K562 (cell line): ENCODE data around the gene AP3S2. TPM values are rescaled to one million over a fixed set of nuclear protein-coding genes. Genes with fewer than 3 reads are reported as not detected.

Experiments
- ATAC-seq: fragments of 200-7000 bp; cut with Tn5 transposase; 3 replicates; pipeline ENCODE4 v1.9.1; 2020; ENCODE audit warnings: moderate library complexity
- BruUV-seq: library from RNA; stranded (reverse); fragments of 400-500 nt; replicated peaks from 2 replicates; lab custom pipeline; 2021; lab: Mats Ljungman, UMichigan
- CTCF ChIA-PET: fragments of 300-600 bp; formaldehyde crosslinking; extraction: SDS; loops from one replicate; lab custom pipeline; 2021; ENCODE audit warnings: low intra/inter-chr PET ratio; lab: Yijun Ruan, JAX
- POLR2A ChIA-PET: fragments of 300-600, 350-650 bp; sonication (Branson Sonifier 250); formaldehyde crosslinking; extraction: SDS; loops from one replicate; lab custom pipeline; 2021; ENCODE audit warnings: antibody characterized with exemption, inconsistent platforms; lab: Yijun Ruan, JAX
- DNase-seq, 4 experiments: peaks; one replicate each; pipeline versions ENCODE4 v3.0.0 to v3.0.0-alpha.2; 2011 to 2018; ENCODE audit warnings: low spot score in 3 of 4, mixed read lengths in 3 of 4; ENCODE audit errors: extremely low read depth in 1 of 4
- FAIRE-seq: peaks from 2 replicates; lab custom pipeline; 2011; peaks lifted over from hg19 to GRCh38; lab: Jason Lieb, UNC
- H2AFZ ChIP-seq: 2 replicates; pipeline ENCODE4 v1.6.0; 2011; ENCODE audit warnings: low read depth, low read length, control low read depth, inconsistent platforms
- H3K27ac ChIP-seq: fragments of 200-600 bp; 3 replicates; pipeline ENCODE4 v1.8.0; 2011; ENCODE audit warnings: low read depth, mild to moderate bottlenecking, control low read depth, inconsistent platforms, low read length, moderate library complexity, mixed read lengths; ENCODE audit errors: extremely low read depth
- H3K27me3 ChIP-seq, 2 experiments: fragments of 300-600 bp in 1 of 2; 2 replicates in 1 of 2; 3 replicates in 1 of 2; pipeline versions ENCODE4 v1.6.0 to v1.8.0; 2011; ENCODE audit warnings: inconsistent platforms in 2 of 2, low read length in 2 of 2, mild to moderate bottlenecking in 1 of 2, mixed read lengths in 1 of 2, moderate library complexity in 1 of 2; ENCODE audit not compliant: control insufficient read depth in 2 of 2, insufficient read depth in 2 of 2
- H3K36me3 ChIP-seq: fragments of 300-600 bp; 3 replicates; pipeline ENCODE4 v1.8.0; 2011; ENCODE audit warnings: mild to moderate bottlenecking, low read length, inconsistent platforms; ENCODE audit not compliant: control insufficient read depth, insufficient read depth
- H3K4me1 ChIP-seq, 2 experiments: fragments of 200-600 bp in 1 of 2; replicated peaks in 1 of 2; 2 replicates in 1 of 2; 3 replicates in 1 of 2; pipeline versions ENCODE4 v1.5.1 to v1.8.0; 2011; ENCODE audit warnings: inconsistent platforms in 2 of 2, low read length in 2 of 2, mild to moderate bottlenecking in 1 of 2, mixed read lengths in 1 of 2, moderate library complexity in 1 of 2; ENCODE audit not compliant: control insufficient read depth in 2 of 2, insufficient read depth in 2 of 2
- H3K4me2 ChIP-seq: 2 replicates; pipeline ENCODE4 v1.6.1; 2011; ENCODE audit warnings: low read length, control low read depth, inconsistent platforms, mixed read lengths; ENCODE audit not compliant: insufficient read depth
- H3K4me3 ChIP-seq: fragments of 200-600 bp; sonication (generic), shearing (Covaris generic); 2 replicates; pipeline ENCODE4 v1.5.1; 2016; ENCODE audit warnings: control low read depth, inconsistent platforms
- H3K79me2 ChIP-seq: fragments of 200-600 bp; 3 replicates; pipeline ENCODE4 v1.8.0; 2011; ENCODE audit warnings: low read length, inconsistent platforms; ENCODE audit not compliant: control insufficient read depth, insufficient read depth
- H3K9ac ChIP-seq, 2 experiments: 2 replicates each; pipeline versions ENCODE4 v1.6.0 to v1.6.1; 2011; ENCODE audit warnings: low read depth in 2 of 2, low read length in 2 of 2, control low read depth in 1 of 2, inconsistent platforms in 1 of 2, mild to moderate bottlenecking in 1 of 2, mixed read lengths in 1 of 2; ENCODE audit not compliant: insufficient read depth in 1 of 2
- H3K9me1 ChIP-seq: one replicate; pipeline ENCODE4 v1.6.0; 2011; ENCODE audit warnings: inconsistent platforms, mild to moderate bottlenecking, low read length, moderate library complexity; ENCODE audit not compliant: control insufficient read depth, insufficient read depth
- H3K9me3 ChIP-seq: replicated peaks from 2 replicates; pipeline ENCODE4 v1.5.1; 2011; ENCODE audit warnings: low read depth, low read length, inconsistent platforms; ENCODE audit not compliant: control insufficient read depth, insufficient read depth
- H4K20me1 ChIP-seq: replicated peaks from 2 replicates; pipeline ENCODE4 v1.6.1; 2011; ENCODE audit warnings: low read length, inconsistent platforms, mixed read lengths; ENCODE audit not compliant: control insufficient read depth, insufficient read depth
- CEBPB ChIP-seq: fragments of 450-650 bp; IDR thresholded peaks from 2 replicates; pipeline ENCODE4 v1.6.1; 2016; ENCODE audit warnings: missing genetic modification characterization, missing compliant biosample characterization
- E4F1 ChIP-seq: fragments of 250-450 bp; sonication (Bioruptor Pico); IDR thresholded peaks from 2 replicates; pipeline ENCODE4 v1.5.0; 2021; ENCODE audit warnings: mild to moderate bottlenecking, borderline replicate concordance
- ERF ChIP-seq: fragments of 450-650 bp; formaldehyde crosslinking; IDR thresholded peaks from 2 replicates; pipeline ENCODE4 v1.4.0; 2020; ENCODE audit warnings: mild to moderate bottlenecking, mixed read lengths
- ETV6 ChIP-seq, 3 experiments: fragments of 150-350 bp in 1 of 3; sonication (generic) in 1 of 3; formaldehyde crosslinking in 1 of 3; IDR thresholded peaks; 2 replicates each; pipeline versions ENCODE4 v1.6.1 to v1.8.0; 2014 to 2022; ENCODE audit warnings: borderline replicate concordance in 2 of 3, low read depth in 2 of 3, antibody characterized with exemption in 1 of 3, low read length in 1 of 3, mild to moderate bottlenecking in 1 of 3, missing genetic modification reagents in 1 of 3
- FOXK1 ChIP-seq: sonication (generic); formaldehyde crosslinking; IDR thresholded peaks from 2 replicates; pipeline ENCODE4 v1.8.0; 2022; ENCODE audit warnings: missing genetic modification reagents, mild to moderate bottlenecking, borderline replicate concordance
- KLF16 ChIP-seq: IDR thresholded peaks from 2 replicates; pipeline ENCODE4 v1.6.1; 2016; ENCODE audit warnings: antibody characterized with exemption
- MEIS2 ChIP-seq: fragments of 450-650 bp; IDR thresholded peaks from 2 replicates; pipeline ENCODE4 v1.6.1; 2014; ENCODE audit warnings: mild to moderate bottlenecking; ENCODE audit not compliant: partially characterized antibody
- MTF1 ChIP-seq: fragments of 250-450 bp; sonication (Bioruptor Pico); IDR thresholded peaks from 2 replicates; pipeline ENCODE4 v1.9.0; 2021; ENCODE audit warnings: moderate library complexity, mild to moderate bottlenecking, inconsistent platforms, borderline replicate concordance
- PHTF2 ChIP-seq: fragments of 250-450 bp; sonication (Bioruptor Pico); IDR thresholded peaks from 2 replicates; pipeline ENCODE4 v1.5.0; 2021; ENCODE audit warnings: mild to moderate bottlenecking
- POLR3A ChIP-seq: IDR thresholded peaks from 2 replicates; pipeline ENCODE4 v1.6.1; 2011; ENCODE audit warnings: borderline replicate concordance, mild to moderate bottlenecking, moderate library complexity; ENCODE audit not compliant: insufficient read length, insufficient read depth; ENCODE audit errors: extremely low read depth
- RBBP5 ChIP-seq: fragments of 200-600 bp; sonication (generic); IDR thresholded peaks from 2 replicates; pipeline ENCODE4 v1.6.1; 2012; ENCODE audit warnings: borderline replicate concordance, mild to moderate bottlenecking, low read length, control low read depth, inconsistent platforms; ENCODE audit not compliant: insufficient read depth, poor library complexity, severe bottlenecking
- SUPT5H ChIP-seq: fragments of 450-650 bp; IDR thresholded peaks from 2 replicates; pipeline ENCODE4 v1.6.1; 2016
- TCF15 ChIP-seq: fragments of 250-450 bp; sonication (Bioruptor Pico); IDR thresholded peaks from 2 replicates; pipeline ENCODE4 v1.8.0; 2022; ENCODE audit warnings: moderate library complexity, mild to moderate bottlenecking, inconsistent platforms
- ZNF217 ChIP-seq: sonication (generic); formaldehyde crosslinking; IDR thresholded peaks from 2 replicates; pipeline ENCODE4 v1.8.0; 2022; ENCODE audit warnings: mild to moderate bottlenecking, missing genetic modification reagents
- ZNF311 ChIP-seq: fragments of 250-450 bp; sonication (Bioruptor Pico); IDR thresholded peaks from 2 replicates; pipeline ENCODE4 v1.4.0; 2020; ENCODE audit warnings: mild to moderate bottlenecking, moderate library complexity
- ZNF445 ChIP-seq: fragments of 250-450 bp; sonication (Bioruptor Pico); IDR thresholded peaks from 2 replicates; pipeline ENCODE4 v1.4.0; 2020; ENCODE audit warnings: low read depth, mild to moderate bottlenecking, moderate library complexity
- ZNF699 ChIP-seq: fragments of 250-450 bp; sonication (Bioruptor Pico); IDR thresholded peaks from 2 replicates; pipeline ENCODE4 v1.8.0; 2021; ENCODE audit warnings: mild to moderate bottlenecking, moderate library complexity; ENCODE audit not compliant: insufficient replicate concordance
- WGBS: fragments of 100-300 bp; shearing (Covaris generic); methylation state at CpG from one replicate; pipeline ENCODE4 v1.1.6; 2016; ENCODE audit warnings: low coverage, mixed read lengths; ENCODE audit not compliant: insufficient coverage; ENCODE audit errors: missing lambda C conversion rate; 5-methylcytosine and 5-hydroxymethylcytosine counted together
- in situ Hi-C: fragments of 300-500 bp; cut with MboI; formaldehyde crosslinking; loops from 4 replicates; pipeline ENCODE4 v1.15.0; 2018; ENCODE audit warnings: inconsistent platforms, mixed read lengths
- intact Hi-C: fragments of 100-400 bp; cut with micrococcal nuclease; formaldehyde crosslinking; loops from 2 replicates; pipeline ENCODE4 v1.14.2; 2022
- polyA plus RNA-seq, 8 experiments: library from polyadenylated mRNA; depleted of rRNA in 4 of 8; stranded (reverse) in 5 of 8; unstranded in 3 of 8; fragments of >200 nt; fragmentation: Nextera tagmentation in 2 of 8; fragmentation: Illumina TruSeq in 1 of 8; extraction: Ambion mirVana in 2 of 8; extraction: Trizol in 1 of 8; gene quantifications; 2 replicates each; pipeline versions ENCODE4 v1.2.1 to v1.2.3, GENCODE V29; 2011 to 2014; ENCODE audit warnings: inconsistent platforms in 1 of 8, missing spikeins in 1 of 8
- total RNA-seq, 7 experiments: library from RNA; depleted of rRNA in 6 of 7; stranded (reverse); fragments of >200 nt in 6 of 7; fragmentation: Illumina TruSeq in 2 of 7; extraction: Trizol in 2 of 7; gene quantifications; 2 replicates each; pipeline versions ENCODE4 v1.2.1 to v1.2.3, GENCODE V29; 2011 to 2021; ENCODE audit warnings: low replicate concordance in 1 of 7

The AP3S2 gene
- total and polyA plus RNA-seq, 9 of the 15 experiments (the other 6 are each of a cell fraction or from before 2014, with no cell fraction given) = 16.4 to 54.1 (median 37.4) TPM

- 79% methylated on average over 4 of the region's 4 CpGs for WGBS
- TF ChIP-seq KLF16 (no peak), ERF (CRISPR knock-in tag) (no peak), ZNF217 (no peak), MEIS2 (no peak), MTF1 (no peak), POLR3A (no peak), E4F1 (CRISPR knock-in tag) (no peak), FOXK1 (CRISPR knock-in tag) (no peak), PHTF2 (CRISPR knock-in tag) (no peak), ETV6 (IDR thresholded peaks at IDR 0.05; ENCODE audit: borderline replicate concordance in 1 of 2, low read depth in 2 of 2, low read length in 1 of 2) (no peak), ETV6 (CRISPR knock-in tag; IDR thresholded peaks at IDR 0.05; ENCODE audit: borderline replicate concordance) (no peak), SUPT5H (no peak), ZNF311 (CRISPR knock-in tag) (no peak), ZNF699 (no peak), TCF15 (CRISPR knock-in tag) (no peak), ZNF445 (CRISPR knock-in tag) (no peak), RBBP5 (no peak), CEBPB (tag) (no peak)
- H4K20me1 ChIP-seq = no peaks in the 10 kb centered on the region
- no peaks in the 10 kb centered on the region for H3K9me3 ChIP-seq
- CTCF ChIA-PET = no interaction called here
- no peaks in the 10 kb centered on the region for H3K27me3 ChIP-seq
- in situ Hi-C loops (no loop called here), intact Hi-C loops (no loop called here)
- no peaks in the 10 kb centered on the region for H3K79me2 ChIP-seq
- DNase-seq (no peak), ATAC-seq (no peak), FAIRE-seq (no peak)
- no peak overlapping the region for H3K4me2 ChIP-seq
- H3K36me3 ChIP-seq = peaks cover 31% of the 10 kb centered on the region; the same call in 2 of the 3 replicates
- no peaks in the 10 kb centered on the region for H3K4me1 ChIP-seq
- peaks cover 4% of the 10 kb centered on the region for H3K9me1 ChIP-seq
- no peak overlapping the region for H3K9ac ChIP-seq
- no peak overlapping the region for H2AFZ ChIP-seq
- BruUV-seq = no TSS peak
- H3K27ac ChIP-seq = no peak overlapping the region
- H3K4me3 ChIP-seq = no peak overlapping the region
- POLR2A ChIA-PET = interaction anchor here (0.9 kb wide), 1 partner anchor 26 kb away, joined by 3 read pairs; the partner anchor contains the start of gene ANPEP
Observed at GRCh38 chr15:89841306-89841705, 52.5 kb downstream of the AP3S2 start.
